GM21381 (cell line): ENCODE measurements around the gene FRK.
"Not testable (repeated sequence)": the region's sequence is repeated elsewhere in the genome, so short reads cannot be mapped to it uniquely, and the experiment has no call there.

Experiments used
- ATAC-seq: cut with Tn5 transposase; IDR thresholded peaks from one replicate; pipeline ENCODE4 v1.9.1; 2021; ENCODE audit warnings: mild to moderate bottlenecking, moderate library complexity; ENCODE audit not compliant: unreplicated experiment

The FRK gene

GRCh38 chr6:116074732-116075390 is 14.2 kb upstream of the FRK start:
- no peak for ATAC-seq

GRCh38 chr6:116073765-116074440 is 13.2 kb upstream of the FRK start:
- ATAC-seq, result no peak

GRCh38 chr6:116072368-116072767 is 11.7 kb upstream of the FRK start:
- ATAC-seq, result no peak

GRCh38 chr6:116070616-116071389 is 10.1 kb upstream of the FRK start:
- no peak for ATAC-seq

GRCh38 chr6:116070101-116070500 is 9.4 kb upstream of the FRK start:
- no peak for ATAC-seq

GRCh38 chr6:116066789-116067188 is 6.1 kb upstream of the FRK start:
- ATAC-seq, result no peak

- ATAC-seq, result no peak
These were observed 4.0 kb upstream of the FRK start for GRCh38 chr6:116064666-116065065.

GRCh38 chr6:116062496-116062895 is 1.8 kb upstream of the FRK start:
- ATAC-seq, result no peak

- peak; percentile 68 for ATAC-seq
These were observed 749 bp downstream of the FRK start for GRCh38 chr6:116059713-116060571.

GRCh38 chr6:116057766-116058165 is 2.9 kb downstream of the FRK start:
- no peak for ATAC-seq

GRCh38 chr6:116055513-116055912 is 5.2 kb downstream of the FRK start:
- no peak for ATAC-seq

- no peak for ATAC-seq
These were observed 9.4 kb downstream of the FRK start for GRCh38 chr6:116051244-116051643.

- no peak for ATAC-seq
These were observed 10.0 kb downstream of the FRK start for GRCh38 chr6:116050737-116051136.

- ATAC-seq, result no peak
These were observed 11.4 kb downstream of the FRK start for GRCh38 chr6:116049321-116049720.

GRCh38 chr6:116047173-116047933 is 13.3 kb downstream of the FRK start:
- ATAC-seq, result peak; percentile 77

- no peak for ATAC-seq
These were observed 14.0 kb downstream of the FRK start for GRCh38 chr6:116046737-116047136.

- ATAC-seq, result not testable (repeated sequence)
These were observed 14.4 kb downstream of the FRK start for GRCh38 chr6:116046272-116046671.

GRCh38 chr6:116041934-116042333 is 18.8 kb downstream of the FRK start:
- ATAC-seq, result no peak

- no peak for ATAC-seq
These were observed 19.7 kb downstream of the FRK start for GRCh38 chr6:116040993-116041392.

- no peak for ATAC-seq
These were observed 23.8 kb downstream of the FRK start for GRCh38 chr6:116036885-116037284.
